8988T (cell line): ENCODE results near the gene GNRHR.

Experiments
- DNase-seq: peaks from one replicate; pipeline ENCODE4 v3.0.0; 2011

The GNRHR gene

DNA sequence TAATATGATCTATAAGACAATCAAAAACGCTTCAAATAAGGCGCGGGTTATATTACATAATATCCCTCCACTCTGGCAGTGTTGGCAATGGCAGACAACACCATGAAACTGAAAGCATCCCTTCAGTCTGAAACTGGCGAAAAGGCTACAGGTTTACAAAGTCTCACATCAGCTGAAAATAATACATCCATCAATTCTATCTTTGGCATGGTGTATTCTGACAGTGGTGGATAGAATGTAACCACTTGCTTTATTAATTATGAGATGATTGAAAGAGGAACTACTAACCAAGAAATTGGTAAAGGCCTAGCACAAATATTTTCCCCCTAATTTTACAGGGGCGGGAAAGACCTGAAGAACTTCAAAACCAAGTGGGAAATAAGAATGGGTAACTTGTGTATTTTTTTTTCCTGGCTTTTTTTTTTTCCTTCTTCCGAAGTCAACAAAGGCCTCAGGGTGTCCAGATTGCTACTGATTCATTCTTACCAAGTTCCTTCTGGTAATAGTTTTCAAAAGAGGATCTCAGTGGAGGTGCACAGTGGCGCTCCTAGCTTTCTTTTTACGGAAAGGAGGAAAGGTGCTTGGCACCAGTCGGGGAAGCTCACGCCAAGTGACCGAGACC lies 54.0 kb downstream of the GNRHR start:
- no peak for DNase-seq

DNA sequence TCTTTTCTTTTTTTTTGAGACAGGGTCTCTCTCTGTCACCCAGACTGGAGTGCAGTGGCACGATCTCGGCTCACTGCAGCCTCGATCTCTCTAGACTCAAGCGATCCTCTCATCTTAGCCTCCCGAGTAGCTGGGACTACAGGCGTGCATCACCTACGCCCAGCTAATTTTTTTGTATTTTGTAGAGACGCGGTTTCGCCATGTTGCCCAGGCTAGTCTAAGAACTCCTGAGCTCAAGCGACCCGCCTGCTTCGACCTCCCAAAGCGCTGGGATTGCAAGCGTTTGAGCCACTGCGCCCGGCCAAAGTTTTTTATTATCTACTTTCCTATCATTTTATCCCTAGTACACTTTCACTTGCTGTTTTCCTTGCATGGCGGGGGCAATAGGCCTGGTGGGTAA lies 54.6 kb downstream of the GNRHR start:
- no peak for DNase-seq

DNA sequence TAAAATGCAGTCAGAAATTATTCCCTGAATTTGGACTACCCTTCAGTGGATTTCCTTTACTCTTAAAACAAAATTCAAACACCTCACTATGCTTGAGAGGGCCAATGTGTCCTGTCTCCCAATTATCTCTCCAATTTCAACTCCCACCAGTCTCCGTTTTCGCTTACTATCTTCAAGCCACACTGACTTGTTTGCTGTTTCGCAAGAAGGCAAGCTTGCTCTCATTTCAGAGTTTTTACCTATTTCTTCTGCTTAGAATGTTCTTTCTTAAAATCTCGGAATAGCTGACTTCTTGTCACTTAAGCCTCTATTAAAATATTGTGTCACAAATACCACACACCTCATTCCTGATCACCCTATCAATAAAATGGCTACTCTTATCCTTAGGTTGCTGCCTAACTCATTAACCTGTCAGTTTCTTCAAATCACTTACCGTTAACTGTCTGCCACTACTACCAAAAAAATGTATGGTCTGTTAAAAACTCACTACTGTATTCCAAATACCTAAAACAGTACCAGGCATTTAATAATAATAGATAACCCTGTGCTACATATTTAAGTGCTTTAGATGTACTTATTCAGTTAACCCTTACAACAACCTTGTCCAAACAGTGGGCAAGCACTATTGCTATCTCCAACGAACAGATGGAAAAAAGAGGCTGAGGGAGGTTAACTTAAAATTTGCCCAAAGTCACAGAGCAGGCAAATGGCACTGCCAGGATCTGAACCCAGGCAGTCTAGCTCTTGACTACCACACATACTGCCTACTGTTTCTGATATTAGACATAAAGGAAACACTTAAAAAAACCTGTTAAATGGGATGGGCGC lies 56.1 kb downstream of the GNRHR start:
- DNase-seq: no peak

DNA sequence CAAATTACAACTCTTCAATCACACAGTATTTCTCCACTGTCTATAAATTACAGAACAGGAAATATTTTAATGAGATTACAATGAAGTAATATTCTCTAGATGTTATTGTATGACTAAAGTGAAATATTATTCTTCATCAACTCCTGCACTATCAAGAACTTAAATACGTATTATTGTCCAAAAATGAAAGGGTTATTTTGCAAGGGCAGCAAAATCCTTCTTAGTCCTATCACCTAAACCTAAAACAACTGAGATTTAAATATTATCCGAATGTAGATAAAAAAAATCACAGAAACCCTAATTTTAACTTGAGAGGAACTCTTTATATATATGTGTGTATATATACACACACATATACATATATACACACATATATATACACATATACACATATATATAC lies 58.1 kb downstream of the GNRHR start:
- no peak for DNase-seq

DNA sequence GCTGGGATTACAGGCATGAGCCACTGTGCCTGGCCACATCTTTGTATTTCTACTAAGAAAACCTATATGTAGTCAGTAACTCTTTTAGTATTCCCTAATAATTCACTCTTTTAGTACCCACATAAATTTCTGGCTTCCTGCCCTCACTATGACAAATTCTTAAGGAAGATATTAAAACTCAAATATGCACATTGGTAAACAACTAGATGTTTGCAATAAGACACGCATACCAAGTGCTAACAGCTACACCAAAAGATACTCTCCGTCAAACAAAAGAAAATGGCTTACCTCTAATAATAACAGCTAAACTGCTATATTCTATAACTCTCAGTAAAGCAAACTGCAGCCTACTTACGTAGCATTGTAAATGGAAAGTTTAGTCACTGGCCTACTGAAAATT lies 59.5 kb downstream of the GNRHR start:
- DNase-seq: no peak

- no peak for DNase-seq
Measured at GRCh38 chr4:67691328-67691727, 62.9 kb downstream of the GNRHR start.
